HG02759 (cell line): Measurements from ENCODE around the gene CLDN10.

Source experiments
- ATAC-seq: cut with Tn5 transposase; IDR thresholded peaks from one replicate; pipeline ENCODE4 v1.9.1; 2021; ENCODE audit warnings: mild to moderate bottlenecking, moderate library complexity; ENCODE audit not compliant: unreplicated experiment

The CLDN10 gene

DNA sequence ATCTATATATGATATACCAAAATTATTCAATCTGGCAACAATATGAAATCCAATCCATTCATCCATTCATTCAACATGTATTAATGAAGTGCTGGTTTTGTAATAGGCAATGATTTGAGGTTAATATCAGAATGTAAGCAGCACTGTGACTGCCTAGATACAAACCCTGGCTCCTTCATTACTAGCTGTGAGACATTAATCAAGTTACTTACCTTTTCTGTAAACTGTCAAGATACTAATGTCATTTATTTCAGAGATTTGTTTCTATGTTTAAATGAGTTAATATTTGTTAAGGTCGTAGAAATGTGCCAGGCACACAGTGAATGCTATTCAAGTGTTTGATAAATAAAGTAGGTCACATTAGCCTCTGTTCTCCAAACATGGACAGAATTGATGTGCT lies 40.9 kb downstream of the CLDN10 start:
- no peak for ATAC-seq

DNA sequence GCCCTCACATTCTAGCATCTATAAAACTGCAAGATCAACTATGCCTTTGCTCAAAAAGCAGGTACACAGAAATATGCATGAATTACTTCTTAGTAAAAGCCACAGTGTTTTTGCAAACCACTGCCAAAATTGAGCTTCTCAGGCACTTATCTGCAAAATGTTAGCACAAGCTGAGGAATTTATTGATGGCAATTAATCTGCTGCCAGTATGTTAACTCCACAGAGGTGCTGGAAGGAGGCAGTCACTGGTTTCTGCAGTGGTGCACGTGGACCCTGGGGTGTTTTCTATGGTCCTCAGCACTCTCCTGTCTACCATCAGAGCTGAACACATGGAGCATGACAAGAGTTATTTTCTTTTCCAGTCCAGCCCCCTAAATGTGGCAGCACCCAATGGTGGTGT lies 44.2 kb downstream of the CLDN10 start:
- no peak for ATAC-seq

DNA sequence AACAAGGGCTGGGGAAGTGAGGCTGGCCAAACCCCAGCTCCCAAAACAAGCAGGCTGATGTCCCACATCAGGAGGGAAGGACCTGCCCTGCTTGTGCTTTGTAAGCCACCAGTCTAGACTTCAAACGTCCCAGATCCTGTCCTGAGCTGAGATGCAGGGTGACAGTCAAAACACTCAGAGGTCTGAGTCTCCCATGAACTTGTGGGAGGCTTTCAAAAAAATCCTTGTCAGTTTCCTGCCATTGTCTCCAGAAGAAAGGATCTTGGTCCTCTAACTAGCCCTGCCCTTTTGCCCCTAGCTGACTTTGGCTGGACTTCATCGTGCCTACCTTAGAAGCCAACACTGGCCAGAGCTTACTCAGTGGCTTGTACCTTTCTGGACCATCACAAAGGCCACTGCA lies 48.7 kb downstream of the CLDN10 start:
- ATAC-seq = no peak

DNA sequence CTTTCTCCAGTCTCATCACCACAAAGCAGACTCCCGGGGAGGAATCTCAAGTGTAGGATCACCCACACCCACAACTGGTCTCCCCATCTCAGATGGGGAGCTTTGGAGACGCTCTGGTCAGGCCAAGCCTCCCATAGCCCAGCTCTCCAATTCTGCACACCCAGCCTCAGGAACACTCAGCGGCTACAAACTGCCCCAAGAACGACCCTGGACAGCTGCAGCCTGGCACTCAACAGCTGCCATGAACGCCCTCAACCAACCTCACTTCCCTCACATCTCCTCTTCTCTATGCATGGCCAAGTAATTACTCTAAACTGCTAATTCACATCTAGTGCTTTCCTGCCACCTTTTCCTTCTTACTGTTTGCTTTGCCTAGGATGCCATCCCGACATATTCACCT lies 49.4 kb downstream of the CLDN10 start:
- no peak for ATAC-seq

DNA sequence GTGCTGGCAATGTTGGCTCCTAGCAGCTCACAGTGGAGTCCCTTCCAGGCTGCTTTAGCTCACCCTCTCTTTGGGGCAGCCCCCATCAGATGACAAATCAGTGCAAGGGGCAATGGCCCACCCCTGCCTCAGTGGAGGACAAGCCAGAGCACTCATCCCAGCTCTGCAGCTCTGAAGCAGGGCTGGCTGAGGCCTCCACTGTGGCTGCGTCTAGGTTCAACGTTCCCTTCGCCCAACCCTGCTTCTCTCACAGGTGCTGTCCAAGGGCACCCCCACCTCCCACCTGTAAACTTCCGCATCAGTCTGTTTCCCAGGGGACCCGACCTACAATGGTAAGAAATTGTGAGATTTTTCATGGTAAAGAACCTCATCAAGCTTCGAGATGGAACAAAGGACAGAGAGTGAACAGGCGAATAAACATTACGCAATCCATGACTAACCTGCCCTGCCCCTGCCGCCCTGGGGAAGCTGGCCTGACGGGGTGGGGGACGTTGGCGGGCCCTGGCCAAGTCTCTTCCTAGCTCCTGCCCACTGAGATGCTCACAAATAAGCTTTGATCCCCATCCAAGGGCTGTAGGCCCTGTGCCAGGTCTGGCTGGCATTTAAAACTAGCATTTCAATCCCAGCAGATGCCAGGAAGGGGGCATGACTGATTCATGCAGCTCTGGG lies 51.5 kb downstream of the CLDN10 start:
- ATAC-seq = no peak

DNA sequence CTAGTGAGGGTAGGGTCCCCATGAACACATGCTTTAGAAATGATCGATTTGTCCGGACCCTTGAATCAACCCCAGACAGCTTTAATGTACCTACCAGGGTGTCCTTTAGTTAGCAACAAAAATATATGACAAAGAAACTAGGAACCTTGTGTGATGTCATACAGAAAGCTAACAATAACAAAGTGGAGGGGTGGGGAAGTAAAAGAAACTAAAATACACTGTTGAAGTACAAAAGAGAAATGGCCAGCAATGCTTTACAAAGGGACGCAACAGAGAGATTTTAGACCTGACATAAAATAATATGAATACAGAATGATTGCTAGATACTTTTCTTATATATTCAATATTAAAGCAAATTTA lies 52.0 kb downstream of the CLDN10 start:
- ATAC-seq = no peak

DNA sequence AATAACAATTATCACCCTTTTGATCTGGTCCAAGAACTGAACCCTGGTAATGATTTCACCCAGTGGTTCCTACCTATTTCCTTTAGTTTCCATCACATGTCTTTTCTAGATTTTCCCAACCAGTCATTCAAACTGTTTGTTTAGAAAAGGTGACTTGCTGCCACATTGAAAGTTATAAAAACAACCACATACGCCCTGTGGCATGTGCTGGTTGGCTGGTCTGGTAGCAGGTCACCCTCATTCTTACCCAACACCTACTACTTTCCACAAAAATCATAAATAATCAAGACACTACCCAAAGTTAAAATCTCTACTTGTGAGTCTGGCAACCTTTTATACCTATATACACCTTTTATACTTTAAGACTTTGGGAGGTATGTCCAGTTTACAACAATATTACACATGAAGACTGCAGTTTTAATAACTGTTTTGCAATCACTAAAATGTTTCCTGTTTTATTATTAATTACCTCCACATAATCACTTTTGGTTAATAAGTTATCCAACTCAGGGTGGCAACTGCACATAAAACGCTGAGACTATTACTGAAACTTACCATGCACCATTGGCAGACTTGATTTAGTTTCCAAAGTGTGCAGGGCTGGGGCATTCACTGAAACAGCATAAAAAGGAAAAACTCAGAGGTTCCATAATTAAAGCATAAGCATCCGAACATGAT lies 53.1 kb downstream of the CLDN10 start:
- no peak for ATAC-seq

DNA sequence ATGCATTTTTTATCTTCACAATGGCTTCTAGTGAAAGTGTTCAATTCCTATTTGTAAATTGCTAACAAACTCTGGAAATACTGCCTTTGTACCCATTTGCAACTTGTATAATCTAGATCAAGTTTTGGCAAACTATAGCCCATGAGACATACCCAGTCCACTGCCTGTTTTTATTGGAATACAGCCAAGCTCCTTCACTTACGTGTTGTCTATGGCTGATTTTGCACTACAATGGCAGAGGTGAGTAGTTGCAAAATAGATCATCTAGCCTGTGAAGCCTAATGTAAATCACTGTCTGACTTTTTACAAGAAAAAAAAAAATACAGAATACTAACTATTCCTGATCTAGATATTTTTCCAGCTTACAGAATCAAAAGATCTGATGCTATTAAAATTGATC lies 54.8 kb downstream of the CLDN10 start:
- ATAC-seq = no peak

DNA sequence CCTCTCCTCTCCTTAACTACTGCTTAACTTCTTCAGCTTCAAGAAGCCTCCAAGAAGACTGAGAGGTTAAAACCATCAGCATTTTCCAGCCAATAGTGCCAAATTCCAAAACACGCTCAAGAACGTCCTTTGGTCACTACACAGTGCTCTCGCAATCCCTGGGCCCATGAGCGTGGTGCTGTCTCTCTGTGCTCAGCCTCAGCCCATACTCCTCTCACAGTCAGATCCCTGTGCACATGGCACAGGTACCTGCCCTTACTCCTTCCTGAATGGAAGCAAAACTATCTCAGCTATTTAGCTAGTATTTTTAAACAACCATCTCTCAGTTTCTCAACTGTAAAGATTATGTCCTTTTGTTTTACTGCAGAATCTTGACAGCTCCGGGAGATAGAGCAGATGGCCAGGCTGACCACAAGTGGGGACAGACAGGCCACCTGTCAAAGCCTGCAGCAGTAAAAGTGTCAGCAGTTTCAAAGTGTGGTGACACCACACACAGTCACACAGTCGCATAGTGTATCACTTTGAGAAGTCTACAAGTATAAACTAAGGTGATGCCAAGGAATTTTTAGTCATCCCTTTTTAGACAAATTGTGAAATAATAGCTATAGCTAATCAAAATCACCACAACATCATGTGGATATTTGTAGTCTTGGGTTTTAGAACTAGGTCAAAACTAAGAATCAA lies 56.3 kb downstream of the CLDN10 start:
- no peak for ATAC-seq

DNA sequence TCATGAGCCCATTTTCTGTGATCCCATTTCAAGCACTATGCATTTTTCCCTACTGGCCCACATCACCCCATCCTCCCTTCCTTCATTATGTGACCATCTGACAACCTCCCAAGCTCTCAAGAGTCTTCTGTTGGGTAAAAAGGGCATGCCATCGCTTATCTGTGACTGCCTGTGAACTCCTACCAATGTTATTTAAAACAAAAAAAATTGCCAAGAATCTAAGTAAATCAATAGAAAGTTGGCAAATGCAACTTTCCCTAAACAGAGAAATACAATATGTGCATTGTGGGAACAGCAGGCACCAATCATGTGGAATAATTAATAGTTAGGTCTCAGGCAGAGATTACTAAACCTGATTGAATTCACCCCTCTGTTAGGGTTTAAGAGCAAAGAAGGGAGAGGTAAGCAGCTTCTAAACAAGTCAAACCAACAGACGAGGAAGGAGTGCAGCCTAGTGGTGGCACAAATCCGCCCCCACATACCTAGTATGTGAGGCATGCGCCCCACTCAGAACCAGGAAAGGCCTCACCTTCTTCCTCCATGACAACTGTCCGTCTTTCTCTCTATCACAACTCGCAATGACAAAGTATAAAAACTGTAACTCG lies 62.2 kb downstream of the CLDN10 start:
- ATAC-seq = no peak

DNA sequence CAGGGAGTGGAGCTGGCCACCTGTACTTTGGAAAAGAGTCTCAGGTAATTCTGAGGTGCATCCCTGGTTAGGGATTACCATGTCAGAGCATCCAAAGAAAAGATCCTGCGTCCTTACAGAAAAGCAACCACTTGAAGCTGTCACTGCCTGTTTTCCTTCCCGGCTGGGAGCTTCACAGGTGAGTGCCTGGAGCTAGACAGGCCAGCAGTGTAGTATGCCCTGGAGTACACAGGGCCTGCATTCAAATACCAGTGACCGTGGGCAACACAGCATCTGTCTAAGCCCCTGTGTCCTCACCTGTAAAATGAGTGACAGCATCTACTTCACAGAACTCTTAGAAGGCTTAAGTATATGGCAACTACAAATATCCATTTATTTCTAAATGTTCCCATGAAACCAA lies 63.0 kb downstream of the CLDN10 start:
- no peak for ATAC-seq

DNA sequence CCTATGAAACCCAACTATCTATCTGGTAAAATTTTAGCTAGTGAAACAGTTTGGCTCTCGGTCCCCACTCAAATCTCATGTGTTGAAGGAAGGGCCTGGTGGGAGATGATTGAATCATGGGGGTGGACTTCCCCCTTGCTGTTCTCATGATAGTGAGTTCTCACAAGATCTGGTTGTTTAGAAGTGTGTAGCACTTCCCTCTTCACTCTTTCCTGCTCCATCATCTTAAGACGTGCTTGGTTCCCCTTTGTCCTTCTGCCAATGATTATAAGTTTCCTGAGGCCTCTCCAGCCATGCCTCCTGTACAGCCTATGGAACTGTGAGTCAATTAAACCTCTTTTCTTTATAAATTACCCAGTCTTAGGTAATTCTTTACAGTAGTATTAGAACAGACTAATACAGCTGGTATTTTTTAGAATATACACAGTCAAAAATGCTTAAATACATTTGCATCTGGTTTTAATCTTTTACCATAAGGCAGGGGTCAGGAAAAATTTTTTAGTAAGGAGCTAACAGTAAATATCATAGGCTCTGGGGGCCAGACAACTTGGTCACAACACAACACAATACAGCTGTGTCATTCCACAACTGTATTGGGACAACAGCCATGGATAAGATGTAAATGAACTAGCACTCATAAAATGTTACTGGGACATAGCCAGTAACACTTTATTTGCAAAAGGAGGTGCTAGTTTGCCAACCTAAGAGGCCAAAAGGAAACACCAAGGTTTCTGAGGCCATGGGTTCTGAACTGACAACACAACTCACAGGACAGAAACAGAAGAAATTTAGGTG lies 67.7 kb downstream of the CLDN10 start:
- ATAC-seq = no peak

DNA sequence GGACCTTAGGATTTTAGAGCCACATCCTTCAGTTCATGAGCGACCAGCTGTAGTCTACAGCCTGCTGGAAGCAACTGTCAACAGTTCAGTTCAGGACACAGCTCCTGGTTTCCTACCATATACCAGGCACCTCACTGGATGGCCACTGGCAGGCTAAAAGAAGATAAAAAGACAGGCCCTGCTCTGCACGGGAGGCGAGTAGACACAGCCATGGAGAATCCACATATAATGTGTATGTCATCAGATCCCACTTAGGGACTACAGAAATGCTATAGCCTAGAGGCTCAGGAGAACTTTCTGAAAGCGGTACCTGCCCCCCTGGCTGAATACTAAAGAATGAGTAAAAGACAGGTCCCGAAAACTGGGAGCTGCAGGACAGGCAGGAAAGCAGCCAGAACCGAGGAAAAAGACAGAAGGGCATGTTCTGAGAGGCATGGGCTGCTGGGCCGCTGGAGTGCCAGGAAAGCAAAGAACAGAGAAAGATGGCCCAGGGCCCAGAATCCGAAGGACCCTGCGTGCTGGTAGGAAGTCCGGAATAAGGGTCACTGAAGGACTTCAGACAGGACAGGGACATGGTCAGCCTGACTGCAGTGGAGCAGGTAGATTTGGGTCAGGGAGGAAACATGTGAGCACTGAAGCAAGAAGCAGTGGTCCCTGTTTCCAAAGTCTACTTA lies 68.4 kb downstream of the CLDN10 start:
- ATAC-seq = no peak

DNA sequence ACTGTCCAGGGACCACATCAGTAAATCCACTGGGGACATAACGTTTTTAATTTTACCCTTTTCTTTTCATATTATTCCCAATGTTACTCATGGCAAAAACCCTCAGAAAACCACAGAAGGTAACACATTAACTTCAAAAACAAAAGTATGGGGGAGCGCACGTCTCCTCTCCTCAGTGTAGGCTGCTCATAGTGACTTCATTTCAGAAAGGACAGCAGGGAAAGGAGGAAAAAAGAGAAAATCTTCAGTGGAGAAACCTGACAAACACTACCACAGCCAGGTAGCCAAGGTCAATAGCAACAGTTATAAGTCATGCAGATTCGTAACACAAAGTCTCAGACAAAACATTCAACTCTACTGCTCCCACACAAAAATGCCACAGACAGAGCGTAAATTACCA lies 70.6 kb downstream of the CLDN10 start:
- ATAC-seq = no peak

DNA sequence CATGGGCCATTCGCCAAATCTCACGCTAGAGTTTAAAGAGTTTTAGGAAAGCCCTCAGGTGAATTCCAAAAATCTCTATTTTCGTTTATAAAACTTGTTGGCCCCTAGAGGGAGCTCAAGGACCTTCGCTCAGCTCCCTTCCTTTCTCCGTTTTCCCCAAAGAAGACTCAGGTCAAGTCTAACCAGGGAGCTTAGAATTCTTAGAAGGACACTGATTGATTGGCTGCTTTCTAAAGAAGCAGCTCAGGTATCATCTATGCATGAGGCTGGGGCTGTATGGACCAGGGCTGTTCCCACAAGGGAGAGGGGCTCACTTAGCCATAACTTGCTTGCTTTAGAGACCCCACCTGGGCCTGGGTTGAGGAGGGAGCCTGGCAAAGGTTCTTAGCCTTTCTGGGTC lies 71.5 kb downstream of the CLDN10 start:
- peak; percentile 62 for ATAC-seq

DNA sequence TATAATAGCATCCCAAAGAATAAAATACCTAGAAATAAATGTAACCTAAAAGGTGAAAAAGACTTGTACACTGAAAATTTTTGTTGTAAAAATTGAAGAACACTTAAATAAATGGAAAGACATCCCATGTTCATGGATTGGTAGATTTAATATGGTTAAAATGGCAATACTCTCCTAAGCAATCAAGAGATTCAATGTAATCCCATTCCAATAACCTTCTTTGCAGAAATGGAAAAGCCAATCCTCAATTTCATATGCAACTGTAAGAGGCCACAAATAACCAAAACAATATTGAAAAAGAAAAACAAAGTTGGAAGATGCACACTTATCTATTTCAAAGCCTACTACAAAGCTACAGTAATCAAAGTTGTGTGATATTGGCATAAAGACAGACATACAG lies 74.2 kb downstream of the CLDN10 start:
- ATAC-seq = no peak

DNA sequence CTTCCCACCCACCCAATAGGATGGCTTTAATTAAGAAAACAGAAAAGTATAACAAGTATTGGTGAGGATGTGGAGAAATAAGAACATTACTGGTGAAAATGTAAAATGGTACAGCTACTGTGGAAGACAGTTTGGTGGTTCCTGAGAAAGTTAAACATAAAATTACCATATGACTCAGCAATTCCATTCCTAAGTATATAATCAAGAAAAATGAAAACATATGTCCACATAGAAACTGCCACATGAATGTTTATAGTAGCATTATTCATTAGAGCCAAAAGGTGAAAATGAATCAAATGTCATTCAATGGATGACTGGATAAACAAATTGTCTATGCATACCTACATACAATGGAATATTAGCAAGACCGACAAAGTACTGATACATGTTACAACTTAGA lies 75.1 kb downstream of the CLDN10 start:
- no peak for ATAC-seq

DNA sequence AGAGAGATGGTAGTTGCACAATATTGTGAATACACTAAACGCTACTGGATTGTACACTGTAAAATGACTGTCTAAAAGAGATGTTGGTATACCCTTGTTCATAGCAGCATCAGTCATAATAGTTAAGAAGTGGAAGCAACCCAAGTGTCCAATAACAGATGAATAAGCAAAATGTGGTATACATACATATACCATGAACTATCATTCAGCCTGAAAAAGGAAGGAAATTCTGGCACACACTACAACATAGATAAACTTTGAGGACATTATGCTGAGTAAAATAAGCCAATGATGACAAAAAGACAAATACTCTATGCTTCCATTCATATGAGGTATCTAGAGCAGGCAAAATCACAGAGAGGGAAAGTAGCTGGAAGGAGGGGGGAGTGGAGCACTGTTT lies 76.0 kb downstream of the CLDN10 start:
- ATAC-seq = no peak

DNA sequence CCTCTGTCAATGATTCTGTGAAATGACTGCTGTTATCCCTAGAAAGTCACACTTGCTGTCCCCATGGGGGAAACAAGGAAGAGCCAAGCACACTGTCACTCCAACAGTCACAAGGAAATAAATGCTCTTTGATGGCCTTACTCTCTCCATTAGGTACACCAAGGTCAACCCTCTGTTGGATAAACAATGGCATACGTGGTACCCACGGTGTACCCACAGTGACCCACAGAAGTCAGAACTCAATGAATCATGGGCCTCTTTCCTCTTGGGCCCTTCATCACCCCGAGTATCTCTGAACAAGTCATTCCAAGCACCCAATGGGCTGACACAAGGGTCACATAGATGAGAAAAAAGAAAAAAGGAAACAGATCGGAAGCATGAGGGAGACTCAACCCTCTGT lies 76.6 kb downstream of the CLDN10 start:
- ATAC-seq = no peak
